Duodenal mucosa (tissue), 2 donors: ENCODE results near the gene HIPK2.

Experiments used
- H3K27ac ChIP-seq: one replicate; pipeline ENCODE4 v1.7.0; 2013; ENCODE audit warnings: low read depth, low read length
- H3K27me3 ChIP-seq, 2 donors: one replicate each; pipeline ENCODE4 v1.7.0; 2013; ENCODE audit warnings: low read length in 2 of 2, control low read depth in 1 of 2; ENCODE audit not compliant: insufficient read depth in 2 of 2, control insufficient read depth in 1 of 2
- H3K36me3 ChIP-seq, 2 donors: one replicate each; pipeline ENCODE4 v1.7.0; 2013; ENCODE audit warnings: low read length in 2 of 2, control low read depth in 1 of 2; ENCODE audit not compliant: insufficient read depth in 2 of 2, control insufficient read depth in 1 of 2
- H3K4me1 ChIP-seq, 2 donors: one replicate each; pipeline ENCODE4 v1.7.0; 2013; ENCODE audit warnings: low read length in 2 of 2, control low read depth in 1 of 2; ENCODE audit not compliant: insufficient read depth in 2 of 2, control insufficient read depth in 1 of 2
- H3K4me3 ChIP-seq, 2 donors: one replicate each; pipeline ENCODE4 v1.7.0; 2013; ENCODE audit warnings: low read length in 2 of 2, low read depth in 1 of 2
- H3K9ac ChIP-seq, 2 donors: one replicate each; pipeline ENCODE4 v1.7.0; 2013; ENCODE audit warnings: low read length in 2 of 2, low read depth in 1 of 2
- H3K9me3 ChIP-seq, 2 donors: one replicate each; pipeline ENCODE4 v1.7.0; 2013; ENCODE audit warnings: low read length in 2 of 2, control low read depth in 1 of 2; ENCODE audit not compliant: control insufficient read depth in 1 of 2

Gene HIPK2

DNA sequence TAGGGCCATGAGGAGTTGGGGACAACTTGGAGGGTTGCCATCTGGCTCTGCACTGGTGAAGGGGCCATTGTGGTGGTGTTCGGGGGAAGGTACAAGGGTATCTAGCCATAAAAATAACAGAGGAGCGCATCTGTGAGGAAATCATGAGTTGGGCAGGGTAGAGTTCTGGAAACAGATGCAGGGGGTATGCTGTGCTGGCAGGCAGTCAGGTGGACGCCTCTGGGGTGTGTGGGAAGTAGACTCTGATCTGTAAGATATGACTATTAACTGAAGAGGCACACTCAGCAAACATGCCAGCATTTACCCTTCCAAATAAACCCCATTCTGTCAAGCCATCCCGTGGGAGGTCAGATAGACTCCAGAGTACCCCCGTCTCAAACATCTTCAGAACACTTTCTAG, 174.5 kb downstream of the HIPK2 start:
- Histone ChIP-seq H3K36me3 (peaks cover 38 to 49% of the 10 kb centered on the region in 2 donors), H3K27ac (no peak overlapping the region), H3K4me3 (no peak overlapping the region), H3K9me3 (no peaks in the 10 kb centered on the region), H3K27me3 (no peaks in the 10 kb centered on the region), H3K9ac (no peak overlapping the region), H3K4me1 (no peaks in the 10 kb centered on the region)

DNA sequence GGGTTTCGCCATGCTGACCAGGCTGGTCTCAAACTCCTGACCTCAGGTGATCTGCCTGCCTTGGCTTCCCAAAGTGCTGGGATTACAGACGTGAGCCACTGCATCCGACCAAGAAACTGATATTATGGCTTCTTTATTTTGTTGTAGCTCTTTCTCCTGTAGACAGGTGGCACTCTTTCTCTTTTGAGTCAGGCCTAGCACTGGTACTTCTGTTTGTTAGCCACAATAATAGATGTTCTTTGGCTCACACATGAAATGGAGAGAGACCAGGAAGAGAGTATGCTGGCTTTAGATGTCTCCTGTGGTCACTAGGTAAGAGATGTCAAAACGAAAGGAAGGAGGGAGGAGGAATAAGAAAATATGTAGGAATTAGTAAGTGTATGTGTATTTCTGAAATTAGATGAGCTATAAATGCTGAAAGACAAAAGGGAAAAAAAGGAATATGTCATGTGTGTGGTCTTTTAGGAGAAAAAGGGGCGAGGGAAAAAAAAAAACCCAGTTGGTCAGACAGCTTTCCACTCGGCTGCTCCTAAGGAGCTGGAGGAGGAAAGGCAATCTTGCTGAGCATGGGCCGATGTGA, 175.6 kb downstream of the HIPK2 start:
- Histone ChIP-seq H3K4me3 (no peak overlapping the region), H3K36me3 (peaks cover 47 to 53% of the 10 kb centered on the region in 2 donors), H3K9ac (no peak overlapping the region), H3K4me1 (no peaks in the 10 kb centered on the region), H3K27me3 (no peaks in the 10 kb centered on the region), H3K27ac (no peak overlapping the region), H3K9me3 (no peaks in the 10 kb centered on the region)

GRCh38 chr7:139601176-139601575, 176.6 kb downstream of the HIPK2 start:
- Histone ChIP-seq H3K9me3 (no peaks in the 10 kb centered on the region), H3K27ac (no peak overlapping the region), H3K4me3 (no peak overlapping the region), H3K36me3 (peaks cover 58 to 63% of the 10 kb centered on the region in 2 donors), H3K9ac (no peak overlapping the region), H3K27me3 (no peaks in the 10 kb centered on the region), H3K4me1 (no peaks in the 10 kb centered on the region)

GRCh38 chr7:139600306-139600705, 177.5 kb downstream of the HIPK2 start:
- H3K27ac ChIP-seq = no peak overlapping the region
- no peak overlapping the region for H3K9ac ChIP-seq
- no peak overlapping the region for H3K4me3 ChIP-seq
- no peaks in the 10 kb centered on the region for H3K4me1 ChIP-seq
- H3K9me3 ChIP-seq = no peaks in the 10 kb centered on the region
- H3K27me3 ChIP-seq = no peaks in the 10 kb centered on the region
- H3K36me3 ChIP-seq = peaks cover 64 to 66% of the 10 kb centered on the region in 2 donors

- peaks cover 70 to 75% of the 10 kb centered on the region in 2 donors for H3K36me3 ChIP-seq
- H3K9ac ChIP-seq = no peak overlapping the region
- no peaks in the 10 kb centered on the region for H3K4me1 ChIP-seq
- H3K9me3 ChIP-seq = no peaks in the 10 kb centered on the region
- no peak overlapping the region for H3K27ac ChIP-seq
- no peak overlapping the region for H3K4me3 ChIP-seq
- no peaks in the 10 kb centered on the region for H3K27me3 ChIP-seq
Measured at GRCh38 chr7:139598642-139599041, 179.2 kb downstream of the HIPK2 start.

DNA sequence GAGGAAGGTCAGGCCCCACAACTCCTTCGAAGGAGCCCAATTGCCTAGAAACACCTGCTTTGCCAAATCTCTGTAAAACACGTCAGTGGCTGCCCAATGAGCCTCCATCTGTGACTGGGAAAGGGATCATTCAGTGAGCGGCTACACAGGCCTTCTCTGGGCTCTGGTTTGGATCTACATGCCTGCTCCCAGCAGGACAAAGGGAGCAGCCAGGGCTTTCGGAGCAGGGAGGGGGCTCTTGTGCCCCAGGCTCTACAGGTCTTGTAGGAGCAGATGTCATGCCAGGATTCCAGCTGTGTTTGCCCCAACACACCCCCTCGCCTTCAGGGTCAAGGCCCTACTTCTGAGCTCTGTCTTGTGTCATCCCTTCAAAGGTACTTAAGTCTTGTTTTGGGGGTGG, 180.8 kb downstream of the HIPK2 start:
- Histone ChIP-seq H3K27ac (no peak overlapping the region), H3K27me3 (no peaks in the 10 kb centered on the region), H3K4me3 (no peak overlapping the region), H3K9me3 (no peaks in the 10 kb centered on the region), H3K36me3 (peaks cover 74 to 76% of the 10 kb centered on the region in 2 donors), H3K9ac (no peak overlapping the region), H3K4me1 (no peaks in the 10 kb centered on the region)

GRCh38 chr7:139596626-139597025, 181.2 kb downstream of the HIPK2 start:
- H3K9me3 ChIP-seq = no peaks in the 10 kb centered on the region
- H3K27ac ChIP-seq = no peak overlapping the region
- peaks cover 75 to 78% of the 10 kb centered on the region in 2 donors for H3K36me3 ChIP-seq
- H3K4me3 ChIP-seq = no peak overlapping the region
- no peaks in the 10 kb centered on the region for H3K4me1 ChIP-seq
- no peaks in the 10 kb centered on the region for H3K27me3 ChIP-seq
- no peak overlapping the region for H3K9ac ChIP-seq

DNA sequence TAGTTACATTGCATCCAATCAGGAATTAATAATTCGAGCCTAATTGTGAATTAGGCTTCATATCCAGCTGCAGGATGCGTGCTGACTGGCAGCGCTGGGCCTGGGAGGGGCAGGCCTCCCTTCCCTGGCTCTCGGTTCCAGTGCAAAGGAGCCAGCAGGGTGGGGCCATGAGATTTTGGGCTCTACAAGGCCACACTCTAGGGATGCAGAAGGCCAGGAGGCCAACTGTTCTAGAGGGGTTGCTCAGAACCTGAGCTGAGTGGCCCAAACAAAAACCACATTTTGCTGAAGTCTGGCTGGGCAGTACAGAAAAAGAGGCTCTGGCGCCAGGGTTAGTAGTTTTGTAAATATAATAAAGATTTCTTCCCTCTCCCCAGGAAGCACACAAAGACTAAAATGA, 182.0 kb downstream of the HIPK2 start:
- Histone ChIP-seq H3K4me3 (no peak overlapping the region), H3K27ac (no peak overlapping the region), H3K36me3 (peaks cover 82% of the 10 kb centered on the region in 2 donors)

GRCh38 chr7:139594911-139595476, 182.8 kb downstream of the HIPK2 start:
- no peak overlapping the region for H3K4me3 ChIP-seq
- no peaks in the 10 kb centered on the region for H3K27me3 ChIP-seq
- H3K9me3 ChIP-seq = no peaks in the 10 kb centered on the region
- peaks cover 76 to 79% of the 10 kb centered on the region in 2 donors for H3K36me3 ChIP-seq
- H3K27ac ChIP-seq = no peak overlapping the region
- H3K9ac ChIP-seq = no peak overlapping the region
- no peaks in the 10 kb centered on the region for H3K4me1 ChIP-seq

More for the DNA sequence above, 182.0 kb downstream of the HIPK2 start:
- H3K9ac ChIP-seq = no peak overlapping the region
- H3K27me3 ChIP-seq = no peaks in the 10 kb centered on the region
- no peaks in the 10 kb centered on the region for H3K4me1 ChIP-seq
- H3K9me3 ChIP-seq = no peaks in the 10 kb centered on the region

- Histone ChIP-seq H3K36me3 (peaks cover 75 to 82% of the 10 kb centered on the region in 2 donors), H3K4me3 (no peak overlapping the region), H3K27ac (no peak overlapping the region), H3K27me3 (no peaks in the 10 kb centered on the region), H3K9me3 (no peaks in the 10 kb centered on the region), H3K4me1 (no peaks in the 10 kb centered on the region), H3K9ac (no peak overlapping the region)
Measured at GRCh38 chr7:139594090-139594489, 183.7 kb downstream of the HIPK2 start.
